GM23338 (cell line): ENCODE results near the gene SEPTIN7. TPM values are rescaled to one million over a fixed set of nuclear protein-coding genes. Genes with fewer than 3 reads are reported as not detected.

Source experiments
- ATAC-seq: fragments of 200-7000 bp; cut with Tn5 transposase; 3 replicates; pipeline ENCODE4 v1.9.1; 2020
- DNase-seq: peaks from one replicate; pipeline ENCODE4 v3.0.0-alpha.2; 2015; ENCODE audit warnings: low spot score
- H2AFZ ChIP-seq: fragments of 200-600 bp; sonication (generic); 2 replicates; pipeline ENCODE4 v1.8.0; 2016; ENCODE audit warnings: antibody characterized with exemption, mild to moderate bottlenecking, moderate library complexity
- H3F3A ChIP-seq: fragments of 200-600 bp; sonication (generic); replicated peaks from 2 replicates; pipeline ENCODE4 v1.8.0; 2017; ENCODE audit warnings: antibody characterized with exemption, mixed run types, low read depth
- H3K27ac ChIP-seq: fragments of 200-600 bp; sonication (generic); 2 replicates; pipeline ENCODE4 v1.6.1; 2016; ENCODE audit warnings: low read depth
- H3K27me3 ChIP-seq: fragments of 200-600 bp; sonication (generic); 2 replicates; pipeline ENCODE4 v1.8.0; 2016; ENCODE audit warnings: mild to moderate bottlenecking, mixed run types, moderate library complexity; ENCODE audit not compliant: insufficient read depth
- H3K36me3 ChIP-seq: fragments of 200-600 bp; sonication (generic); 2 replicates; pipeline ENCODE4 v1.8.0; 2016; ENCODE audit warnings: mild to moderate bottlenecking; ENCODE audit not compliant: insufficient read depth
- H3K4me1 ChIP-seq: fragments of 200-600 bp; sonication (generic); 2 replicates; pipeline ENCODE4 v1.8.0; 2016; ENCODE audit warnings: mild to moderate bottlenecking, moderate library complexity; ENCODE audit not compliant: insufficient read depth
- H3K4me2 ChIP-seq: fragments of 200-600 bp; sonication (generic); 2 replicates; pipeline ENCODE4 v1.7.1; 2017; ENCODE audit warnings: mixed run types
- H3K4me3 ChIP-seq: fragments of 200-600 bp; sonication (generic); 2 replicates; pipeline ENCODE4 v1.6.1; 2016; ENCODE audit warnings: mixed run types
- H3K79me2 ChIP-seq: fragments of 200-600 bp; sonication (generic); replicated peaks from 2 replicates; pipeline ENCODE4 v1.8.0; 2017; ENCODE audit warnings: mild to moderate bottlenecking; ENCODE audit not compliant: insufficient read depth
- H3K9me2 ChIP-seq: fragments of 200-600 bp; sonication (generic); 2 replicates; pipeline ENCODE4 v1.8.0; 2017; ENCODE audit not compliant: insufficient read depth
- H4K20me1 ChIP-seq: fragments of 200-600 bp; sonication (generic); replicated peaks from 2 replicates; pipeline ENCODE4 v1.8.0; 2017; ENCODE audit warnings: mild to moderate bottlenecking; ENCODE audit not compliant: insufficient read depth
- H3K27ac Mint-ChIP-seq: 2 replicates; pipeline ENCODE4 v1.8.0; 2020; ENCODE audit warnings: inconsistent platforms, mild to moderate bottlenecking, moderate library complexity, mixed read lengths
- H3K27me3 Mint-ChIP-seq: 3 replicates; pipeline ENCODE4 v1.8.0; 2022; ENCODE audit warnings: low read depth, mild to moderate bottlenecking, moderate library complexity, mixed read lengths, inconsistent platforms; ENCODE audit not compliant: insufficient read depth, poor library complexity
- H3K36me3 Mint-ChIP-seq: 3 replicates; pipeline ENCODE4 v1.8.0; 2021; ENCODE audit warnings: low read depth, mild to moderate bottlenecking, inconsistent platforms, moderate library complexity, mixed read lengths
- H3K4me1 Mint-ChIP-seq: 3 replicates; pipeline ENCODE4 v1.8.0; 2020; ENCODE audit warnings: mild to moderate bottlenecking, inconsistent platforms, mixed read lengths
- H3K4me3 Mint-ChIP-seq: 3 replicates; pipeline ENCODE4 v1.8.0; 2021; ENCODE audit warnings: moderate library complexity, mild to moderate bottlenecking, inconsistent platforms, mixed read lengths
- H3K9me3 Mint-ChIP-seq: 3 replicates; pipeline ENCODE4 v1.8.0; 2020; ENCODE audit warnings: moderate library complexity, mild to moderate bottlenecking, inconsistent platforms, mixed read lengths
- CREB1 ChIP-seq: fragments of 250-450 bp; sonication (Bioruptor Pico); IDR thresholded peaks from 2 replicates; pipeline ENCODE4 v1.5.0; 2020; ENCODE audit warnings: low read depth, mild to moderate bottlenecking, moderate library complexity
- CTCF ChIP-seq, 2 experiments: fragments of 200-600 bp in 1 of 2; sonication (generic) in 1 of 2; conservative IDR thresholded peaks; 2 replicates each; pipeline versions ENCODE4 v1.5.1 to v1.6.1; 2016 to 2017; ENCODE audit warnings: antibody characterized with exemption in 2 of 2, low read depth in 2 of 2, mild to moderate bottlenecking in 2 of 2, moderate library complexity in 1 of 2
- ETS1 ChIP-seq: IDR thresholded peaks from 2 replicates; pipeline ENCODE4 v1.6.1; 2016; ENCODE audit warnings: antibody characterized with exemption
- EZH2 ChIP-seq: fragments of 200-600 bp; sonication (generic); IDR thresholded peaks from one replicate; pipeline ENCODE4 v1.8.0; 2017; ENCODE audit warnings: antibody characterized with exemption, mild to moderate bottlenecking, low read depth; ENCODE audit not compliant: unreplicated experiment
- EZH2phosphoT487 ChIP-seq: fragments of 200-600 bp; sonication (generic); IDR thresholded peaks from one replicate; pipeline ENCODE4 v1.8.1; 2018; ENCODE audit warnings: antibody characterized with exemption; ENCODE audit not compliant: unreplicated experiment
- JUNB ChIP-seq: IDR thresholded peaks from one replicate; pipeline ENCODE4 v1.6.1; 2016; ENCODE audit warnings: antibody characterized with exemption; ENCODE audit not compliant: unreplicated experiment
- NANOG ChIP-seq: IDR thresholded peaks from 2 replicates; pipeline ENCODE4 v1.6.1; 2016; ENCODE audit warnings: antibody characterized with exemption, borderline replicate concordance
- POLR2AphosphoS5 ChIP-seq: IDR thresholded peaks from 2 replicates; pipeline ENCODE4 v1.6.1; 2016; ENCODE audit warnings: antibody characterized with exemption, low read depth
- REST ChIP-seq: IDR thresholded peaks from one replicate; pipeline ENCODE4 v1.6.1; 2018; ENCODE audit warnings: antibody characterized with exemption; ENCODE audit not compliant: unreplicated experiment
- STAT1 ChIP-seq: IDR thresholded peaks from one replicate; pipeline ENCODE4 v1.6.1; 2016; ENCODE audit warnings: antibody characterized with exemption; ENCODE audit not compliant: unreplicated experiment
- ZNF114 ChIP-seq: fragments of 250-450 bp; sonication (Bioruptor Pico); IDR thresholded peaks from 2 replicates; pipeline ENCODE4 v1.5.0; 2020; ENCODE audit warnings: mild to moderate bottlenecking, moderate library complexity
- ZNF331 ChIP-seq: fragments of 250-450 bp; sonication (Bioruptor Pico); IDR thresholded peaks from 2 replicates; pipeline ENCODE4 v1.5.0; 2020; ENCODE audit warnings: low read depth, mild to moderate bottlenecking, moderate library complexity
- ZNF462 ChIP-seq: fragments of 250-450 bp; sonication (Bioruptor Pico); IDR thresholded peaks from 2 replicates; pipeline ENCODE4 v1.5.0; 2020; ENCODE audit warnings: mild to moderate bottlenecking, moderate library complexity
- polyA plus RNA-seq: library from polyadenylated mRNA; unstranded; fragments of >200 nt; fragmentation: Nextera tagmentation; extraction: Ambion mirVana; gene quantifications from 2 replicates; pipeline ENCODE4 v1.2.1, GENCODE V29; 2016
- total RNA-seq: library from RNA; depleted of rRNA; stranded (reverse); fragments of >200 nt; shearing (Covaris generic); gene quantifications from 2 replicates; pipeline ENCODE4 v1.2.3, GENCODE V29; 2014

The SEPTIN7 gene
- total and polyA plus RNA-seq, 2 experiments from 2014 or later = 210 to 499 TPM

- ATAC-seq = no peak
- Histone ChIP-seq H2AFZ (no peak overlapping the region), H3K79me2 (peaks cover 84% of the 10 kb centered on the region), H3K27ac (peak overlapping the region; percentile 35; the same call in 1 of the 2 replicates), H3K9me2 (no peaks in the 10 kb centered on the region), H3F3A (no peaks in the 10 kb centered on the region), H4K20me1 (peaks cover 9% of the 10 kb centered on the region; the same call in 1 of the 2 replicates), H3K27me3 (no peaks in the 10 kb centered on the region), H3K4me1 (0 out of 2 replicates have a peak, but pooled peaks cover 4% of the 10 kb centered on the region), H3K4me3 (no peak overlapping the region), H3K36me3 (no peaks in the 10 kb centered on the region), H3K4me2 (no peak overlapping the region)
- H3K9me3 Mint-ChIP-seq = no peaks in the 10 kb centered on the region
- no peak for DNase-seq
- H3K27ac Mint-ChIP-seq = no peak overlapping the region
- peaks cover 12% of the 10 kb centered on the region for H3K4me1 Mint-ChIP-seq
- H3K36me3 Mint-ChIP-seq = peaks cover 15% of the 10 kb centered on the region
- TF ChIP-seq REST (no peak), STAT1 (no peak), NANOG (no peak), JUNB (no peak), CREB1 (CRISPR knock-in tag) (no peak), EZH2phosphoT487 (no peak), CTCF (conservative IDR thresholded peaks at IDR 0.05; ENCODE audit: low read depth in 2 of 2) (no peak), ZNF331 (CRISPR knock-in tag) (no peak), ZNF462 (CRISPR knock-in tag) (no peak), ZNF114 (CRISPR knock-in tag) (no peak), POLR2AphosphoS5 (no peak), ETS1 (no peak), EZH2 (no peak)
- no peak overlapping the region for H3K4me3 Mint-ChIP-seq
- peaks cover 2% of the 10 kb centered on the region for H3K27me3 Mint-ChIP-seq
Observed at GRCh38 chr7:35848725-35849124, 47.9 kb downstream of the SEPTIN7 start.
